Naive thymus-derived CD8-positive, alpha-beta T cell (primary cell): Measurements from ENCODE around the gene COL23A1. TPM values are rescaled to one million over a fixed set of nuclear protein-coding genes. Genes with fewer than 3 reads are reported as not detected.
A peak's percentile ranks its signal among the peaks of the same experiment; 100 is the strongest.

Experiments used
- ATAC-seq, 2 donors: fragments of 150-1000 bp; cut with Tn5 transposase in 1 of 2; sonication (Bioruptor Pico), chemical (Tn5 transposase) in 1 of 2; 1 replicate in 1 of 2; 2 replicates in 1 of 2; pipeline ENCODE4 v1.10.0; 2021; ENCODE audit warnings: mild to moderate bottlenecking in 2 of 2, moderate library complexity in 2 of 2
- POLR2A ChIA-PET: fragments of 350-600 bp; sonication (Branson Sonifier 250); formaldehyde crosslinking; loops from one replicate; lab custom pipeline; 2021; ENCODE audit warnings: antibody characterized with exemption; lab: Charles Lee
- DNase-seq, 10 donors: peaks; one replicate each; pipeline versions ENCODE4 v3.0.0 to v3.0.0-alpha.2; 2020 to 2022
- H3K27ac Mint-ChIP-seq, 10 donors: one replicate each; pipeline ENCODE4 v1.8.0; 2020 to 2022; ENCODE audit warnings: mild to moderate bottlenecking in 10 of 10, mixed read lengths in 10 of 10, moderate library complexity in 4 of 10, inconsistent platforms in 1 of 10
- H3K27me3 Mint-ChIP-seq, 5 donors: one replicate each; pipeline ENCODE4 v1.8.0; 2021 to 2022; ENCODE audit warnings: mixed read lengths in 5 of 5
- H3K36me3 Mint-ChIP-seq, 3 donors: one replicate each; pipeline ENCODE4 v1.8.0; 2020 to 2022; ENCODE audit warnings: mixed read lengths in 3 of 3, mild to moderate bottlenecking in 2 of 3, inconsistent platforms in 1 of 3
- H3K4me1 Mint-ChIP-seq, 4 donors: one replicate each; pipeline ENCODE4 v1.8.0; 2021 to 2022; ENCODE audit warnings: mixed read lengths in 4 of 4
- H3K4me3 Mint-ChIP-seq, 10 donors: one replicate each; pipeline ENCODE4 v1.8.0; 2020 to 2022; ENCODE audit warnings: mild to moderate bottlenecking in 10 of 10, mixed read lengths in 10 of 10, moderate library complexity in 6 of 10, inconsistent platforms in 1 of 10
- H3K9me3 Mint-ChIP-seq, 9 donors: one replicate each; pipeline ENCODE4 v1.8.0; 2020 to 2022; ENCODE audit warnings: mixed read lengths in 9 of 9, mild to moderate bottlenecking in 3 of 9, inconsistent platforms in 1 of 9, moderate library complexity in 1 of 9
- polyA plus RNA-seq, 3 donors: library from polyadenylated mRNA; unstranded; fragments of 300-500 nt; fragmentation: Illumina TruSeq; gene quantifications; one replicate each; pipeline ENCODE4 v1.2.3, GENCODE V29; 2021
- total RNA-seq, 8 experiments: library from RNA in 2 of 8; stranded (reverse) in 2 of 8; gene quantifications; one replicate each; pipeline ENCODE4 v1.2.3 and lab custom pipeline; 2021 to 2026

Gene COL23A1
- total and polyA plus RNA-seq, 5 experiments from 2014 or later: 0.10 to 0.51 (median 0.16) TPM; not detected in 2

- Mint-ChIP-seq H3K27ac (no peak overlapping the region), H3K9me3 (peaks cover 0 to 2% (median 0%) of the 10 kb centered on the region in 9 donors), H3K4me1 (peaks cover 0 to 2% (median 0%) of the 10 kb centered on the region in 4 donors), H3K4me3 (no peak overlapping the region), H3K36me3 (no peaks in the 10 kb centered on the region), H3K27me3 (peaks cover 4 to 12% (median 5%) of the 10 kb centered on the region in 5 donors)
- ATAC-seq (no peak), DNase-seq (peak in 2 of 10 donors; percentile 13 to 41)
- POLR2A ChIA-PET: no interaction called here
Measured at GRCh38 chr5:178388386-178389025, 201.7 kb downstream of the COL23A1 start.

DNA sequence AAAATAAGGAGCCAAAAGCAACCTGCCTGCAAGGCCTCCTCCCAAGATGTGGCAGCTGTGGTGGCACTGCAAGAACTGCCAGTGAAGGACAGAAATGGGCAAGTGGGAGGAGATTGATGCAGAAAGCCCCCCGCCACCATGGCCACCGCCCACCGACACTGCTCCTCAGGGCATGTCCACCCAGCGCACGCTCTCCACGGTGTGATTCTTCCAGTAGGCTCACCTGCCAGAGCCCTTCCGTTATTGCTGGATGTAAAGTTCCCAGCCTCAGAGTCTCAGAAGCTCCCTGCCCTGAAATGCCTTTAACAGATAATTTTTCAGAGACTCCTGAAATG lies 202.4 kb downstream of the COL23A1 start:
- POLR2A ChIA-PET: no interaction called here
- no peak overlapping the region for H3K27ac Mint-ChIP-seq
- H3K36me3 Mint-ChIP-seq: no peaks in the 10 kb centered on the region
- no peak overlapping the region for H3K4me3 Mint-ChIP-seq
- peaks cover 3 to 12% (median 5%) of the 10 kb centered on the region in 5 donors for H3K27me3 Mint-ChIP-seq
- ATAC-seq: no peak
- DNase-seq: peak in 2 of 10 donors; percentile 6 to 18
- H3K4me1 Mint-ChIP-seq: peaks cover 0 to 2% (median 0%) of the 10 kb centered on the region in 4 donors
- H3K9me3 Mint-ChIP-seq: peaks cover 0 to 2% (median 0%) of the 10 kb centered on the region in 9 donors

- H3K27ac Mint-ChIP-seq: peak overlapping the region in 1 of 10 donors; percentile 9
Measured at GRCh38 chr5:178387061-178387855, 202.9 kb downstream of the COL23A1 start.

GRCh38 chr5:178386336-178386931 lies 203.8 kb downstream of the COL23A1 start:
- peak in 1 of 10 donors; percentile 45 for DNase-seq

More at GRCh38 chr5:178387061-178387855, 202.9 kb downstream of the COL23A1 start:
- POLR2A ChIA-PET: no interaction called here
- H3K9me3 Mint-ChIP-seq: peaks cover 0 to 2% (median 0%) of the 10 kb centered on the region in 9 donors
- DNase-seq (peak in 1 of 10 donors; percentile 31), ATAC-seq (no peak)
- H3K36me3 Mint-ChIP-seq: no peaks in the 10 kb centered on the region
- H3K4me3 Mint-ChIP-seq: no peak overlapping the region
- peaks cover 0 to 2% (median 0%) of the 10 kb centered on the region in 4 donors for H3K4me1 Mint-ChIP-seq
- peaks cover 3 to 12% (median 5%) of the 10 kb centered on the region in 5 donors for H3K27me3 Mint-ChIP-seq

DNA sequence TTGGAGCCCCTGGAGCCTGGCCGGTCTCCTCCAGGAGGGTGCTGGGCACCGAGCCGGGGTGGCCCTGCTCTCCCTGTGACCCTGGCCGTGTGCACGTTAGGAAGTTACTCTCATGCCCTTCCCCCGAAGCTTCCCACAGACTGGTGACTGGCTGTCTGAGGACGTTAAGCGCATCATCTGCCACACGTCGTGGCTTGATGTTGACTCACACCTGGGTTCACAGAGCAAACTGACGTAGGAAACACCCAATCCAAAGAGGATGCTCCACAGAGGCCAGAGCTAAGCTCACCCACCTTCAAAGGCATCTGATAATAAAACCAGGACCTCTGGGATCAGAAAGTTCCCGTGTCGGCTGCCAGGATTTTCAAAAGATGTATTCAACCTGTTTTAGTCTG lies 204.7 kb downstream of the COL23A1 start:
- Mint-ChIP-seq H3K4me1 (peaks cover 0 to 2% (median 0%) of the 10 kb centered on the region in 4 donors), H3K4me3 (no peak overlapping the region), H3K27ac (no peak overlapping the region), H3K27me3 (peaks cover 3 to 12% (median 5%) of the 10 kb centered on the region in 5 donors), H3K9me3 (peaks cover 0 to 2% (median 0%) of the 10 kb centered on the region in 9 donors), H3K36me3 (no peaks in the 10 kb centered on the region)
- peak in 1 of 10 donors; percentile 8 for DNase-seq
- POLR2A ChIA-PET: no interaction called here
- no peak for ATAC-seq

More at GRCh38 chr5:178386336-178386931, 203.8 kb downstream of the COL23A1 start:
- Mint-ChIP-seq H3K9me3 (peaks cover 0 to 2% (median 0%) of the 10 kb centered on the region in 9 donors), H3K36me3 (no peaks in the 10 kb centered on the region), H3K4me3 (no peak overlapping the region), H3K4me1 (peaks cover 0 to 2% (median 0%) of the 10 kb centered on the region in 4 donors), H3K27ac (no peak overlapping the region), H3K27me3 (peaks cover 3 to 12% (median 5%) of the 10 kb centered on the region in 5 donors)
- POLR2A ChIA-PET: no interaction called here
- ATAC-seq: no peak

DNA sequence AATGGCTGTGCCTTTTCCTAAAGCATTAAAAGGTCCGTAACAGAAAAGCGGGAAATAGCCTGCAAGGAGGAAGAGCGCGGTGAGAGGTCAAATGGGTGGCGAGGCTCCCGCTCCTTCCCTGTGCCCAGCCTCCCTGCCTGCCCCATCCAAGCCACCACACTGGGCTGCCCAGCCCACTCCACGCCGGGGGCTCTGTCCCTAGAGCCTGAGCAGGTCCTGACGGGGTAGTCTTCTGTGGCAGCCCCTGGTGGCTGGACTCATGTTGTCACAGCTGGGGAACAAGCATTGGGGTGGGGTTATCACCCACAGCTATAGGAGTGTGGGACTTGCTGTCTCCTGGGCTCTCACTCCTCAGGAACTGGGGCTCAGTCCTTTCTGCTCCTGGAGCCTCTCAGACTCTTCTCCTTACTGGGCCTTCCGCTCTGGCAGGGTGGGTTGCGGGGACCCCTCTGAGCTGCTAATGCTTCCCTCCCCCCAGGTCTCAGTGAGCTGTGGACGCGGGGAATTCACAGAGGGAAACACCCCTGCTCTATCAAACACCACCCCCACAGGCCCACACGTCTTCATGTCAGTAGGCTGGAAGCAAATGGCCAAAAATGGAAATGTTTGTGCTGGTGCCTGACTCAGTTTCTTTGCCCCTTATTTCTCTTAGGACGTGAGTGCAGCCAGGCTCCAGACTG lies 205.2 kb downstream of the COL23A1 start:
- DNase-seq (peak in 1 of 10 donors; percentile 38), ATAC-seq (no peak)
- peaks cover 3 to 12% (median 5%) of the 10 kb centered on the region in 5 donors for H3K27me3 Mint-ChIP-seq
- no peak overlapping the region for H3K4me3 Mint-ChIP-seq
- peaks cover 0 to 2% (median 0%) of the 10 kb centered on the region in 9 donors for H3K9me3 Mint-ChIP-seq
- POLR2A ChIA-PET: no interaction called here
- H3K4me1 Mint-ChIP-seq: peaks cover 0 to 2% (median 0%) of the 10 kb centered on the region in 4 donors
- H3K36me3 Mint-ChIP-seq: no peaks in the 10 kb centered on the region
- H3K27ac Mint-ChIP-seq: no peak overlapping the region

- ATAC-seq: no peak
- no peak overlapping the region for H3K4me3 Mint-ChIP-seq
- H3K36me3 Mint-ChIP-seq: no peaks in the 10 kb centered on the region
- H3K27me3 Mint-ChIP-seq: peaks cover 2 to 12% (median 5%) of the 10 kb centered on the region in 5 donors
- H3K4me1 Mint-ChIP-seq: peaks cover 0 to 2% (median 0%) of the 10 kb centered on the region in 4 donors
- no peaks in the 10 kb centered on the region for H3K9me3 Mint-ChIP-seq
- peak in 1 of 10 donors; percentile 50 for DNase-seq
- POLR2A ChIA-PET: no interaction called here
- H3K27ac Mint-ChIP-seq: no peak overlapping the region
Measured at GRCh38 chr5:178383919-178384815, 206.0 kb downstream of the COL23A1 start.

DNA sequence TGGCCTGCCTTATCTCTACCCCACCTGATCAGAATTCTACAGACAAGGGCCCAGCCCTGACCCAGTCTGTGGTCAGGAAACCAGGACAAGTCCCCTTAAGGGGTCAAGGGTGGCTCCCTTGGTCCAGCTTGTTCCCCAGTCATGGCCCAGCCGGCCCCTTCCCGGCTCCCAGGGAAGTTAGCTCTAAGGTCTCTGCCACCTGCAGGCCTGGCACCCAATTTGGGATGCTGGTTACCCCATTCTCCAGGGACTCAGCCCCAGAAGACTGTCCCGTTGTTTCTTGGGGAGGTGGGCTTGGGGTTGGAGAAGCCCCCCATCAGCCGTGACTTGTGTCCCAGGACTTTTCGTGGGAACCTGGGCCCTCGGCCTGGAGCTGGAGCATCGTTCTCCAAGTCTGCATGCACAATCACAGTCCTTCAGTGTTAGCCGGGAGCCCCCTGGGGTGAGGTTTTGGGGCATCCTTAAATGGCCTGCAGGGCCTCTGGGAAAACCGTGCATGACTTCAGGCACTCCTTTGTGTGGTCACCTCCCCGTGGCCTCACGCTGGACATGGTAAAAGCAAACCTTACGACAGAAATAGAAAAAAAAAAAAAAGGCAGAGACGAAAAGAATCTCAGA lies 206.8 kb downstream of the COL23A1 start:
- DNase-seq (peak in 1 of 10 donors; percentile 58), ATAC-seq (no peak)
- Mint-ChIP-seq H3K27me3 (peaks cover 0 to 12% (median 5%) of the 10 kb centered on the region in 5 donors), H3K36me3 (no peaks in the 10 kb centered on the region), H3K9me3 (no peaks in the 10 kb centered on the region), H3K4me1 (peaks cover 0 to 2% (median 0%) of the 10 kb centered on the region in 4 donors), H3K4me3 (no peak overlapping the region), H3K27ac (peak overlapping the region in 1 of 10 donors; percentile 41)
- POLR2A ChIA-PET: no interaction called here

- H3K36me3 Mint-ChIP-seq: no peaks in the 10 kb centered on the region
- H3K27me3 Mint-ChIP-seq: peaks cover 0 to 12% (median 4%) of the 10 kb centered on the region in 5 donors
Measured at GRCh38 chr5:178382754-178383164, 207.4 kb downstream of the COL23A1 start.

DNA sequence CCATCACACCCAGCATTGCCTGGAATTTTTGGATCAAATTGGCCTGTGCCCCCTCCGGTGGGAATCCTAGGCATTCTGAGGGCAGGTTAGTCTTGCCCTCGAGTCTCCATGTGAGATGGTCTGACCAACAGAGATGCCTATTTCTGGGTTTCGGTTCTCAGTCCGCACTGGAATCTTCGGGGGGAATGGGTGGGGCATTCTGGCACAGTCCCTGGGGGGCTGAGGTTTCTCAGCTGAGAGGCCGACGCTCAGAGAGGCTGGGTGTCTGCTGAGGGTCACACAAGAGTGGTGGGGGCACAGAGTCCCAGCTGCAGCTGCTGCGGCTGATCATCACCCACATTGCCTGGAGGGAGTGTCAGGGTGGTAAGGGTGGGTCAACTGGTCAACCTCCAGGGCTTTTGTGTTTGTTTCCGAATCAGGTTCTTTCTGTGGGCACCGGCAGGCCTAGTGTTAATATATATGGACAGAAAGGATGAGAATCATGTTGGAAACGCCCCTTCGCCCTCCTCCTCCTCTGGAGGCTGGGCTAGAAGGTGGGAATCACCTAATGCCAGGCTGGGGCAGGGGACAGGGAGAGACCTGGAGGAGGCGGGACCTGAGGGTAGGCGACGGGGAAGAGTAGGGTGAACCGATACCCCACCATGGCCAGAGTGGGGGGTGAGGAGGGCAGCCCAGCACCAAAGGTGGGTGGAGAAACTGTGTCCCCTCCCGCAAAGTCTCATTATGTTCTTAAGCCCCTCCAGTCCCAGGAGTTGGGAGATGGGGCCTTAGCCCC lies 208.1 kb downstream of the COL23A1 start:
- no peaks in the 10 kb centered on the region for H3K4me1 Mint-ChIP-seq
- H3K27ac Mint-ChIP-seq: no peak overlapping the region
- no peaks in the 10 kb centered on the region for H3K9me3 Mint-ChIP-seq
- no peaks in the 10 kb centered on the region for H3K36me3 Mint-ChIP-seq
- POLR2A ChIA-PET: no interaction called here
- H3K27me3 Mint-ChIP-seq: peaks cover 0 to 7% (median 3%) of the 10 kb centered on the region in 5 donors
- DNase-seq (peak in 1 of 10 donors; percentile 60), ATAC-seq (no peak)
- no peak overlapping the region for H3K4me3 Mint-ChIP-seq

More at GRCh38 chr5:178382754-178383164, 207.4 kb downstream of the COL23A1 start:
- H3K4me1 Mint-ChIP-seq: peaks cover 0 to 2% (median 0%) of the 10 kb centered on the region in 4 donors
- ATAC-seq: no peak
- H3K4me3 Mint-ChIP-seq: no peak overlapping the region
- H3K9me3 Mint-ChIP-seq: no peaks in the 10 kb centered on the region
- POLR2A ChIA-PET: no interaction called here
- H3K27ac Mint-ChIP-seq: no peak overlapping the region
- DNase-seq: peak in 1 of 10 donors; percentile 44
